NCI-H2227 (cell line): Measurements from ENCODE around the gene SACS.
"Not testable (repeated sequence)": the region's sequence is repeated elsewhere in the genome, so short reads cannot be mapped to it uniquely, and the experiment has no call there.

Experiments used
- DNase-seq: peaks from one replicate; lab custom pipeline; 2025; ENCODE audit not compliant: unreplicated experiment; lab: John Stamatoyannopoulos, UW

Gene SACS

DNA sequence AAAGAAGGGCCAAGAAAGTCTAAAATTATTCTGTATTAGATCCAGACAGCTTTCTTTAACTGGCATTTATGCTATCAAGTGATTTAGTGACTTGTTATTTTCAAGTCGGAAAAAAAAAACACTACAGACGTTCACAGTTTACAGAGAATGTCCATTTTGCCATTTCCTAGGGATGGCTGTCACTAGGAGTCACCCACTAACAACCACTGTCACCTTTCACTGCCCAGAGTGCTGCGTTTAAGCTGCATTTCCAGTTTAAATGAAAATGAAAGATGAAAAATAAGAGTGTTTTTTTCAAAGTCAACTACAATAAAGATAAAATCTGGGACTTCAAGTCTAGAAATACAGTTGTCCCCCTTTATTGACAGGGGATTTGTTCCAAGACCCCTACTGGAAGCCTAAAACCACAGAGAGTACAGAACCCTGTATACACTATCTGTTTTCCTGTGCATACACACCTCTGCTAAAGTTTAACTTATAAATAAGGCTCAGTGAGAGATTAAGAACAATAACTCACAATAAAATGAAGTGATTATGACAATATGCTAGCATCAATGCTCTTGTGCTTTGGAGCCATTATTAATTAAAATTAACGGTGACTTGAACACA is 112.5 kb downstream of the SACS start:
- no peak for DNase-seq

DNA sequence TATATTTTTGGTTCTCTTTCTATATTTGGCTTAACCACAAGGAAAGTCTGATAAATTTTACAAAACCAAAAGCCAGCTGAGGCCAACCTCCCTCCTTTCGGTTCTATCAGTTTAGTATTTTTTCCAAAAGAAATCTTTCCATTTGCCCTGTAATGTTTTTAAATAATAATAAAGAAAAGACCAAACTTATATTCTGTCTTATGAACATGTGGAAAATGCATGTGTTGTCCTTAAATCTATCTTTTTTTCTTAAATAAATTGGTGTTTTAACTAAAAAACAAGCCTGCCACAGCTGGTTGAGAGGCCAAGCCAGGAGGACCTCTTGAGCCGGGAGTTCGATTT is 113.6 kb downstream of the SACS start:
- DNase-seq, result no peak

DNA sequence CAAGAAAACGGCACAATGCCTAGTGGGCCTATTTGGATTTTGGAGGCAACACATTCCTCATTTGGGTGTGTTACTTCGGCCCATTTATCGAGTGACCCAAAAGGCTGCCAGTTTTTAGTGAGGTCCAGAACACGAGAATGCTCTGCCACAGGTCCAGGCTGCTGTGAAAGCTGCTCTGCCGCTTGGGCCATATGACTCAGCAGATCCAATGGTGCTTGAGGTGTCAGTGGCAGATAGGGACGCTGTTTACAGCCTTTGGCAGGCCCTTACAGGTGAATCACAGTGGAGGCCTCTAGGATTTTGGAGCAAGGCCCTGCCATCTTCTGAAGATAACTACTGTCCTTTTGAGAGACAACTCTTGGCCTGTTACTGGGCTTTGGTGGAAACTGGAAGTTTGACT is 118.7 kb downstream of the SACS start:
- DNase-seq, result not testable (repeated sequence)

DNA sequence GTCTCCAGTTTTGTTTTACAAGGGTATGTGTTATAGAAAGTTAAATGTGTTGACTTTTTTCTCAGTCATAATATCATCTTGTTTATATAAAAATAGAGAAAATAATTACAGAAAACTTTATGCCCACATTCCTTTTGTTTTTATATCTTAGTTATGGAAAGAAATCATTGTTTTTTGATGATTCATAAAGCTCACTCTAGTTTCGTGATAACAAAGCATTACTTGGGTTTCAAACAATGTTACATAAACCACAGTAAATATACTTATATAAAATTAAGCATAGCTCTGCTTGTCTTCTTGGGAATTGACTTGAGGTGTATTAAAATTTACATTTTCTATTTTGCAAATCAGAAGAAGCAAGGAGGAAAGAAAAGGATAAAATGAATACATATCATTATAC is 140.9 kb downstream of the SACS start:
- DNase-seq, result no peak

DNA sequence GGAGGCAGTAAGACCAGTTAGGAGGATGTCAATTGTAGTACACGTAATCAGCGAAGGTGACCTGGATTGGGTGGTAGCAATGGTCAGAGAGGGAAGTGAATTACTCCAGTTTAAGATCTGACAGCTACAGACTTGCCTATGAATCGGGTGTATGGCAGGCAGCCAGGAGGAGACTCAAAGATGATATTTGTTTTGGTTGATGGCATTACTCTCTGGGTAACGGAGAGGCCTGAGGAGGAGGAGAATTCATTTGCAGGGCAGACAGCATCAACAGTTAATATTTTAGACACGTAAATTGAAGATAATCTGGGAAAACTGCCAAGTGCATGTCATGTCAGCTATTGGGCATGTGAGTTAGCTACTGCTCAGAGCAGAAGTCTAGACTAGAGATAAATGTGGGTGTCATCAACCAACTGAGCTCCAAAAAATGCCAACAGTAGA is 143.6 kb downstream of the SACS start:
- peak; percentile 16 for DNase-seq

DNA sequence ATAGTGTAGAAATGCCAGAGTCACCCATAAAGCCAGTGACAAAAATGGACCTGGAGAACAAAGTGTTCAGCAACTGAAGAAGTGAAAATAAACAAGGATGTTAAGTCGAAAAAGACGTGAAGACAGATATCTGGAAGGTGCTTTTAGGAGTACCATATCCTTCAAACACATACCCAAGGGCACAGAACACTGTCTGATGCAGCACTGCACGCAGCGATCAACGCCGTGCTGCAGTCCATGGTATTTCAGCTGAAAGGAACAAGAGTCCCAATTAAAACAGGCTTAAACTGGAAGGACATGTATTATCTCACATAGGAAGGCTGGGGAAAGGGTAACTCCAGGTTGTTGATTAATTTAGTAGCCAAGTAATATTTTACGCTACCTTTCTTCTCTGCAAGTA is 144.5 kb downstream of the SACS start:
- DNase-seq, result no peak

DNA sequence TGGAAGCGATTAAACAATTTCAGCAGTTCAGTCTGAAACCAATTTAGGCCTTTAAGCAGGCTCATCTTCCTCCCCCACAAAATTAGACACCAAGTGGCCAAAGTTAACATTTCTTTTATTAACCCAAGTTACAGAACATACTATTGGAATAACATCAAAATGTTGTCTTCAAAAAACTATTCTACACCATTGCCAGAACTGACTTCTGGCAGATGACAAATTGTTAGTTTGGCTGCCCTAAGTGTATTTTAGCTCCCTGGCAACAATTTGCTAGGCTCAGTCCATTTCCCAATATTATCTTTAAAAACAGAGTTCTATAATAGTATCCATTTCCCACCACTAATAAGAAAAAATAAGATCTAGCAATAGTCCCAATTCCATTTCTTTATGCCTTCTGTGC is 144.9 kb downstream of the SACS start:
- no peak for DNase-seq

DNA sequence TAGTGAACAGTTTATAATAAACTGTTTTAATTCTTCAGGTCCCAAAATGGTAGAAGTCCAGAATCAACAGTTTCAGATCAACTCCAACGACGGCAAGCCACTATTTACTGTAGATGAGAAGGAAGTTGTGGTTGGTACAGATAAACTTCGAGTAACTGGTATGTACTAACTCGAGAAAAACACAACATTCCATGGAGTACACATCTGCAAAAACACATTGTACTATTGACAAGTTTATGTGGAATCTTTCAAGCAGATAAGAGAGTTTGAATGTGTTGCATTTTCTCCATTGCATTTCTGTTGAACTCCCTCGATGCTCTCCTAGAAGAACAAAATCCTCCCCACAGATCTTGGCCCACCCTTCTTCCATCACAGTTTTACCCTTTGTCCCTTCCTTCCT is 154.2 kb downstream of the SACS start:
- no peak for DNase-seq
